Activated naive CD8-positive, alpha-beta T cell treated with anti-CD3 and anti-CD28 coated beads for 36 hours (primary cell): ENCODE measurements around the gene DDX6. TPM values are rescaled to one million over a fixed set of nuclear protein-coding genes. Genes with fewer than 3 reads are reported as not detected.
A peak's percentile ranks its signal among the peaks of the same experiment; 100 is the strongest.

ENCODE experiments used
- DNase-seq: peaks from one replicate; pipeline ENCODE4 v3.0.0; 2021
- H3K27ac Mint-ChIP-seq: one replicate; pipeline ENCODE4 v1.8.0; 2022; ENCODE audit warnings: mild to moderate bottlenecking, moderate library complexity, mixed read lengths
- H3K27me3 Mint-ChIP-seq: one replicate; pipeline ENCODE4 v1.8.0; 2022; ENCODE audit warnings: mild to moderate bottlenecking, mixed read lengths
- H3K36me3 Mint-ChIP-seq: one replicate; pipeline ENCODE4 v1.8.0; 2021; ENCODE audit warnings: mild to moderate bottlenecking, mixed read lengths
- H3K4me1 Mint-ChIP-seq: one replicate; pipeline ENCODE4 v1.8.0; 2021; ENCODE audit warnings: mixed read lengths
- H3K4me3 Mint-ChIP-seq: one replicate; pipeline ENCODE4 v1.8.0; 2022; ENCODE audit warnings: mild to moderate bottlenecking, moderate library complexity, mixed read lengths
- H3K9me3 Mint-ChIP-seq: one replicate; pipeline ENCODE4 v1.8.0; 2022; ENCODE audit warnings: mixed read lengths
- total RNA-seq, 2 experiments: library from RNA; stranded (reverse); gene quantifications; one replicate each; pipeline ENCODE4 v1.2.3, GENCODE V29; 2021

The DDX6 gene
- total RNA-seq, 2 experiments from 2014 or later = 148 to 150 TPM

- Mint-ChIP-seq H3K4me1 (peaks cover 26% of the 10 kb centered on the region), H3K9me3 (peaks cover under 1% of the 10 kb centered on the region), H3K4me3 (no peak overlapping the region), H3K27ac (no peak overlapping the region), H3K27me3 (no peaks in the 10 kb centered on the region), H3K36me3 (no peaks in the 10 kb centered on the region)
- no peak for DNase-seq
These were observed 84.5 kb downstream of the DDX6 start for GRCh38 chr11:118706546-118706825.

DNA sequence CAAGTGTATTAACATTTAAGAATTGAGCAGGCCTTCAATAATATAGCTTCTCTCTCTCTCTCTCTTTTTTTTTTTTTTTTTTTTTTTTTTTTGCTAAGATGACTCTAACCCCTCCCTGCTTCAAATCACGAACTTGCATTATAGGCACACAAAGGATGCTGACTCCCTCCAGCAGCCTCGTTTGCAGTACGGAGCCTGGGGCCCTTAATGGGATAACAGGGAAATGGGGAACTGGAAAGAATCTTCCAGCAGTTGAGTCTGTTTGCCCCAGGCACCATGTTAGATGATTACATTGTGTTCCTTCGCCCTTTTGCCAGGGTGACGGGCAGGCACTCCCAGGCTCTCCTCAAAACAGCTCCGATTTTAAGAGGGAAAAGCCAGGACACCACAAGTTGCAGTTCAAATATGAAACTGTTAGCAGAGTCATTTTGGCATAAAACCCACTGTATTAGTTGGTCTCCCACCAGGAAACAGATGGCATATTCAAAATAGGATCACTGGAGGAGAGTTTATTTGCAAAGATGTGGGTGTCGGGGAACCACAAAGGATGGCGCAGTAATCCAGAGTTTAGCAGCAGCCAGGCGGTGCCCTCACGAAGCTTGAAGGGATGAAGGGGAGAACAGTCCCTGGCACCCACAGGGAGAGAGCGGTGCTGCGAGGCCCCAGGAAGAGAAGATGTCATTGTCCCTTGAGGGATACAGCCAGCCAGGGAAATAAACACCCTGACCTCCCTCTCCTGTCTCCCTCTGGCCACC lies 85.0 kb downstream of the DDX6 start:
- H3K27me3 Mint-ChIP-seq = no peaks in the 10 kb centered on the region
- DNase-seq = no peak
- peaks cover 2% of the 10 kb centered on the region for H3K9me3 Mint-ChIP-seq
- H3K36me3 Mint-ChIP-seq = no peaks in the 10 kb centered on the region
- H3K27ac Mint-ChIP-seq = peak overlapping the region; percentile 56
- no peak overlapping the region for H3K4me3 Mint-ChIP-seq
- H3K4me1 Mint-ChIP-seq = peaks cover 26% of the 10 kb centered on the region

- H3K36me3 Mint-ChIP-seq = peaks cover 3% of the 10 kb centered on the region
- H3K4me1 Mint-ChIP-seq = peaks cover 29% of the 10 kb centered on the region
- H3K27ac Mint-ChIP-seq = peak overlapping the region; percentile 56
- H3K27me3 Mint-ChIP-seq = no peaks in the 10 kb centered on the region
- DNase-seq = no peak
- peak overlapping the region; percentile 56 for H3K4me3 Mint-ChIP-seq
- peaks cover 5% of the 10 kb centered on the region for H3K9me3 Mint-ChIP-seq
These were observed 85.7 kb downstream of the DDX6 start for GRCh38 chr11:118705111-118705741.

- Mint-ChIP-seq H3K27me3 (no peaks in the 10 kb centered on the region), H3K36me3 (peaks cover 8% of the 10 kb centered on the region), H3K4me1 (peaks cover 39% of the 10 kb centered on the region), H3K9me3 (peaks cover 12% of the 10 kb centered on the region), H3K27ac (no peak overlapping the region), H3K4me3 (no peak overlapping the region)
- DNase-seq = no peak
These were observed 87.3 kb downstream of the DDX6 start for GRCh38 chr11:118703563-118704106.

DNA sequence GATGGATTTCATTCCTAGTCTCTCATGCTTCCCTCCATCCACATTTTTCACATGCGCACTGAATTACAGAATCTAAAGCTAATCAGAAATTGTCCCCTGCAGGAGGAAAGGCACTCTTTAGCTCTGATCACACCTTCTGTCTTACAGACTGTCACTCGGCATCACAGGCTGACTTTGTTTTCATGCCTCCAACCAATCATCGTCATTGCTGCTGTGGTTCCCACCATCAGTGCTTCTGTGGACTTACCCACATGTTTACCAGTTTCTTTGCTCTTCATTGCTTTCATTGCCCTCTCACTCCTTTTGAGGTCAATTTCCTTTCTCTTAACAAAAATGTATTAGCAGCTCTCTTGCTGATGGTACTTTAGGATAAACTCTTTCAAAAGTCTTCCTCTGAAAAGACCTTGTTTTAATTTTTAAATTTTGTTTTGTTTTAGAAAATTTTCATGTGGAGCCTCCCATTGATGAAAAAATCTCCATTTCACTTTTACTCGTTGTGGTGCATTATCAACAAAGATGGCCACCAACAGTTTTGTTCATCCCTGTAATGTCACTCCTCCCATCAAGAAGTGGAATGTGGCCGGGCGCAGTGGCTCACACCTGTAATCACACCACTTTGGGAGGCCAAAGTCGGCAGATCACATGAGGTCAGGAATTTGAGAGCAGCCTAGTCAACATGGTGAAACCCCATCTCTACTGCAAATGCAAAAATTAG lies 91.3 kb downstream of the DDX6 start:
- peaks cover 12% of the 10 kb centered on the region for H3K9me3 Mint-ChIP-seq
- peak overlapping the region; percentile 51 for H3K27ac Mint-ChIP-seq
- H3K4me3 Mint-ChIP-seq = no peak overlapping the region
- H3K27me3 Mint-ChIP-seq = no peaks in the 10 kb centered on the region
- no peak for DNase-seq
- peaks cover 8% of the 10 kb centered on the region for H3K36me3 Mint-ChIP-seq
- peaks cover 45% of the 10 kb centered on the region for H3K4me1 Mint-ChIP-seq

Other genes with a start within 250 kb of the DDX6 start
- 10 to 100 TPM; 22.2 to 24.1 TPM for gene IFT46, start 225.2 kb downstream of the DDX6 start, total RNA-seq
- 100 to 1,000 TPM; 141 to 150 TPM for gene ARCN1, start 218.8 kb downstream of the DDX6 start, total RNA-seq
- gene PHLDB1, start 183.5 kb downstream of the DDX6 start, total RNA-seq = 1 to 10 TPM; 2.9 to 3.0 TPM
- gene TREH, start 111.5 kb downstream of the DDX6 start, total RNA-seq = not detected
- gene CXCR5, start 92.7 kb upstream of the DDX6 start, total RNA-seq = 1 to 10 TPM; 1.5 to 1.6 TPM
- 10 to 100 TPM; 34.9 to 38.8 TPM for gene BCL9L, start 134.8 kb upstream of the DDX6 start, total RNA-seq
- under 1 TPM; 0.48 to 0.49 TPM for gene UPK2, start 165.1 kb upstream of the DDX6 start, total RNA-seq
- not detected for gene FOXR1, start 180.6 kb upstream of the DDX6 start, total RNA-seq
- gene CENATAC, start 207.0 kb upstream of the DDX6 start, total RNA-seq = 10 to 100 TPM; 24.8 to 28.3 TPM
- 1,000 to 10,000 TPM; 1,524 to 1,591 TPM for gene RPS25, start 227.2 kb upstream of the DDX6 start, total RNA-seq
- 100 to 1,000 TPM; 114 to 127 TPM for gene TRAPPC4, start 227.6 kb upstream of the DDX6 start, total RNA-seq
- 10 to 100 TPM; 28.2 to 30.1 TPM for gene SLC37A4, start 239.7 kb upstream of the DDX6 start, total RNA-seq